ENCODE measurements around the gene LYPD6.

LYPD6 gene

DNA sequence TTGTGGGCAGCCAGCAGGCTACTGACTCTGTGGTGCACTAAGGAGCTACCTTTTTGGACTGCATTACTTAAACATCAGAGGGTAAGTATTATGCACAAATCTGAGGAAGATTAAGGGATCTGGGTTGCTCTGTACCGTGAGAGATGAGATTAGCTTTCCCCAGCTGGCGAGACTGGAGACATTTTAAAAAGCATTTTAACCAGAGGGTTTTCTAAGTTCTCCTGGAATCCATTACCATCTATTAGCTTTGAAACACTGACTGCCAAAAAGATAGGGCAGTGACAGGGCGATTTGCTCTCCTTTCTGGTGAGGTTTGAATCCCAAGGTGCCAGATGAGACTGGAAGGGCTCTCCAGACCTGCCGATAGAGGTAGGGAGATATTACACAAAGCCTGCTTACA lies 63.2 kb downstream of the LYPD6 start:
- Histone ChIP-seq H3K27me3 (ENCODE audit: insufficient read depth, low read length) (no peaks in the 10 kb centered on the region), H2BK120ac (ENCODE audit: insufficient read depth, low read length, poor library complexity) (no peak overlapping the region), H3K4me1 (ENCODE audit: control insufficient read depth in 1 of 2, insufficient read depth in 2 of 2, low read length in 2 of 2) (peaks cover 0 to 7% of the 10 kb centered on the region in 2 experiments), H3K79me2 (ENCODE audit: control insufficient read depth, insufficient read depth, low read length, poor library complexity) (no peaks in the 10 kb centered on the region), H3K79me1 (ENCODE audit: low read length) (peaks cover 3% of the 10 kb centered on the region), H4K8ac (ENCODE audit: low read depth, low read length) (no peak overlapping the region), H3K4me2 (ENCODE audit: low read length) (no peak overlapping the region), H3K4ac (ENCODE audit: low read depth, low read length) (no peak overlapping the region), H4K91ac (ENCODE audit: low read depth, low read length) (no peak overlapping the region), H3K9ac (ENCODE audit: low read length) (no peak overlapping the region), H3K36me3 (ENCODE audit: control insufficient read depth in 1 of 2, insufficient read depth in 2 of 2, low read length in 2 of 2) (peaks cover 2 to 13% of the 10 kb centered on the region in 2 experiments), H3K4me3 (ENCODE audit: low read depth, low read length) (no peak overlapping the region), H3K18ac (ENCODE audit: low read length) (no peak overlapping the region), H4K12ac (ENCODE audit: low read depth, low read length) (no peak overlapping the region), H3K14ac (ENCODE audit: low read length) (no peak overlapping the region), H3K23ac (ENCODE audit: low read length) (no peak overlapping the region), H2BK5ac (ENCODE audit: low read depth, low read length, poor library complexity) (no peak overlapping the region), H3K27ac (ENCODE audit: low read depth, low read length) (no peak overlapping the region), H2BK12ac (ENCODE audit: low read length) (no peak overlapping the region), H2AFZ (ENCODE audit: insufficient read depth, low read length, poor library complexity) (no peak overlapping the region), H3K9me3 (ENCODE audit: insufficient read depth, low read depth, low read length) (no peaks in the 10 kb centered on the region), H2AK5ac (ENCODE audit: low read length) (no peak overlapping the region)
- no CpG with 5 or more reads among the region's 4 CpGs for WGBS (ENCODE audit: extremely low coverage, insufficient coverage, insufficient read length)
- no peak for DNase-seq

DNA sequence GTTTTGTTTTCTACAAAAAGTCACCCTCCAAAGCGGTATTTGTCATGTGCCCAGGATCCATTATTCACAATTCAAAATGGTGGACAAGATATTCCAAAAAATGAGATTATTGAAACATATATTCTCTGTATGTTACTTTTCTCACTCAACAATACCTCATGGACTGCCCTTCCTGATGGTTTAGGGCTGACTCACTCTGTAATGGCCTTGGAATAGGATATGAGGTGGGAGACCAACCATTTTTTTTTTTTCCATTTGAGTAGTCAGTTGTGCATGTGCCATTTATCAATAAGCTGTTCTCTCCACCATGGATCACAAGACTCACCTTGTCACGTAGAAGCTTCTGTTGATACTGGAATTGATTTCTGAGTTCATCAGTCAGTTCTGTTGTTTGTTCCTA lies 64.5 kb downstream of the LYPD6 start:
- no peak for DNase-seq
- no peaks in the 10 kb centered on the region for H3K27me3 ChIP-seq (ENCODE audit: insufficient read depth, low read length)
- no peak overlapping the region for H4K12ac ChIP-seq (ENCODE audit: low read depth, low read length)
- H3K79me2 ChIP-seq (ENCODE audit: control insufficient read depth, insufficient read depth, low read length, poor library complexity), result no peaks in the 10 kb centered on the region
- H3K4me3 ChIP-seq (ENCODE audit: low read depth, low read length), result no peak overlapping the region
- peaks cover 3 to 15% of the 10 kb centered on the region in 2 experiments for H3K36me3 ChIP-seq (ENCODE audit: control insufficient read depth in 1 of 2, insufficient read depth in 2 of 2, low read length in 2 of 2)
- H3K79me1 ChIP-seq (ENCODE audit: low read length), result peaks cover 3% of the 10 kb centered on the region
- no peaks in the 10 kb centered on the region for H3K9me3 ChIP-seq (ENCODE audit: insufficient read depth, low read depth, low read length)
- no peak overlapping the region for H2AK5ac ChIP-seq (ENCODE audit: low read length)
- no peak overlapping the region for H2AFZ ChIP-seq (ENCODE audit: insufficient read depth, low read length, poor library complexity)
- H4K8ac ChIP-seq (ENCODE audit: low read depth, low read length), result no peak overlapping the region
- no peak overlapping the region for H3K9ac ChIP-seq (ENCODE audit: low read length)
- WGBS (ENCODE audit: extremely low coverage, insufficient coverage, insufficient read length), result no CpG with 5 or more reads among the region's 2 CpGs
- no peak overlapping the region for H2BK12ac ChIP-seq (ENCODE audit: low read length)
- no peak overlapping the region for H3K4me2 ChIP-seq (ENCODE audit: low read length)
- H3K14ac ChIP-seq (ENCODE audit: low read length), result no peak overlapping the region
- no peak overlapping the region for H2BK5ac ChIP-seq (ENCODE audit: low read depth, low read length, poor library complexity)
- no peak overlapping the region for H2BK120ac ChIP-seq (ENCODE audit: insufficient read depth, low read length, poor library complexity)
- no peak overlapping the region for H3K23ac ChIP-seq (ENCODE audit: low read length)
- H4K91ac ChIP-seq (ENCODE audit: low read depth, low read length), result no peak overlapping the region
- H3K4me1 ChIP-seq (ENCODE audit: control insufficient read depth in 1 of 2, insufficient read depth in 2 of 2, low read length in 2 of 2), result no peaks in the 10 kb centered on the region
- peak overlapping the region; percentile 61 for H3K4ac ChIP-seq (ENCODE audit: low read depth, low read length)
- H3K27ac ChIP-seq (ENCODE audit: low read depth, low read length), result no peak overlapping the region
- no peak overlapping the region for H3K18ac ChIP-seq (ENCODE audit: low read length)

- DNase-seq, result no peak
- no peak overlapping the region for H4K12ac ChIP-seq (ENCODE audit: low read depth, low read length)
- no peaks in the 10 kb centered on the region for H3K79me2 ChIP-seq (ENCODE audit: control insufficient read depth, insufficient read depth, low read length, poor library complexity)
- H2AK5ac ChIP-seq (ENCODE audit: low read length), result no peak overlapping the region
- no peak overlapping the region for H3K14ac ChIP-seq (ENCODE audit: low read length)
- H2BK5ac ChIP-seq (ENCODE audit: low read depth, low read length, poor library complexity), result no peak overlapping the region
- H3K23ac ChIP-seq (ENCODE audit: low read length), result peak overlapping the region; percentile 12
- H3K9ac ChIP-seq (ENCODE audit: low read length), result peak overlapping the region; percentile 17
- no peak overlapping the region for H4K8ac ChIP-seq (ENCODE audit: low read depth, low read length)
- H3K4me1 ChIP-seq (ENCODE audit: control insufficient read depth in 1 of 2, insufficient read depth in 2 of 2, low read length in 2 of 2), result no peaks in the 10 kb centered on the region
- no peak overlapping the region for H3K4me2 ChIP-seq (ENCODE audit: low read length)
- H3K27me3 ChIP-seq (ENCODE audit: insufficient read depth, low read length), result no peaks in the 10 kb centered on the region
- no peak overlapping the region for H4K91ac ChIP-seq (ENCODE audit: low read depth, low read length)
- H3K4me3 ChIP-seq (ENCODE audit: low read depth, low read length), result no peak overlapping the region
- WGBS (ENCODE audit: extremely low coverage, insufficient coverage, insufficient read length), result no CpG with 5 or more reads among the region's 13 CpGs
- H2BK12ac ChIP-seq (ENCODE audit: low read length), result no peak overlapping the region
- no peaks in the 10 kb centered on the region for H3K9me3 ChIP-seq (ENCODE audit: insufficient read depth, low read depth, low read length)
- H3K79me1 ChIP-seq (ENCODE audit: low read length), result no peaks in the 10 kb centered on the region
- no peak overlapping the region for H3K18ac ChIP-seq (ENCODE audit: low read length)
- no peak overlapping the region for H3K27ac ChIP-seq (ENCODE audit: low read depth, low read length)
- no peak overlapping the region for H2BK120ac ChIP-seq (ENCODE audit: insufficient read depth, low read length, poor library complexity)
- H3K4ac ChIP-seq (ENCODE audit: low read depth, low read length), result no peak overlapping the region
- H3K36me3 ChIP-seq (ENCODE audit: control insufficient read depth in 1 of 2, insufficient read depth in 2 of 2, low read length in 2 of 2), result peaks cover 4 to 13% of the 10 kb centered on the region in 2 experiments
- H2AFZ ChIP-seq (ENCODE audit: insufficient read depth, low read length, poor library complexity), result no peak overlapping the region
Observed at GRCh38 chr2:149399934-149400615, 69.7 kb downstream of the LYPD6 start.

- Histone ChIP-seq H3K79me1 (ENCODE audit: low read length) (no peaks in the 10 kb centered on the region), H3K4ac (ENCODE audit: low read depth, low read length) (no peak overlapping the region), H2BK120ac (ENCODE audit: insufficient read depth, low read length, poor library complexity) (no peak overlapping the region), H2BK5ac (ENCODE audit: low read depth, low read length, poor library complexity) (no peak overlapping the region), H3K4me1 (ENCODE audit: control insufficient read depth in 1 of 2, insufficient read depth in 2 of 2, low read length in 2 of 2) (no peaks in the 10 kb centered on the region), H4K91ac (ENCODE audit: low read depth, low read length) (no peak overlapping the region), H3K9me3 (ENCODE audit: insufficient read depth, low read depth, low read length) (no peaks in the 10 kb centered on the region), H3K4me2 (ENCODE audit: low read length) (no peak overlapping the region), H4K8ac (ENCODE audit: low read depth, low read length) (no peak overlapping the region), H2BK12ac (ENCODE audit: low read length) (no peak overlapping the region), H2AFZ (ENCODE audit: insufficient read depth, low read length, poor library complexity) (no peak overlapping the region), H2AK5ac (ENCODE audit: low read length) (no peak overlapping the region), H3K18ac (ENCODE audit: low read length) (no peak overlapping the region), H3K79me2 (ENCODE audit: control insufficient read depth, insufficient read depth, low read length, poor library complexity) (no peaks in the 10 kb centered on the region), H3K4me3 (ENCODE audit: low read depth, low read length) (no peak overlapping the region), H3K36me3 (ENCODE audit: control insufficient read depth in 1 of 2, insufficient read depth in 2 of 2, low read length in 2 of 2) (peaks cover 4 to 13% of the 10 kb centered on the region in 2 experiments), H3K14ac (ENCODE audit: low read length) (no peak overlapping the region), H3K9ac (ENCODE audit: low read length) (no peak overlapping the region), H3K27ac (ENCODE audit: low read depth, low read length) (no peak overlapping the region), H3K23ac (ENCODE audit: low read length) (no peak overlapping the region), H4K12ac (ENCODE audit: low read depth, low read length) (no peak overlapping the region), H3K27me3 (ENCODE audit: insufficient read depth, low read length) (no peaks in the 10 kb centered on the region)
- no peak for DNase-seq
- no CpG with 5 or more reads among the region's 2 CpGs for WGBS (ENCODE audit: extremely low coverage, insufficient coverage, insufficient read length)
Observed at GRCh38 chr2:149400997-149401396, 70.6 kb downstream of the LYPD6 start.
